H1 (cell line): ENCODE results near the gene DBNDD2. TPM values are rescaled to one million over a fixed set of nuclear protein-coding genes. Genes with fewer than 3 reads are reported as not detected.

Experiments
- CTCF ChIA-PET: fragments of 300-600 bp; sonication (Branson Sonifier 250); formaldehyde crosslinking; loops from one replicate; lab custom pipeline; 2021; ENCODE audit not compliant: partially characterized antibody; lab: Charles Lee
- POLR2A ChIA-PET: fragments of 300-600 bp; sonication (Branson Sonifier 250); formaldehyde crosslinking; loops from one replicate; lab custom pipeline; 2021; ENCODE audit warnings: inconsistent platforms; ENCODE audit not compliant: partially characterized antibody; lab: Charles Lee
- DNase-seq, 2 experiments: peaks; one replicate each; pipeline versions ENCODE4 v3.0.0 to v3.0.0-alpha.2; 2010 to 2022; ENCODE audit warnings: low spot score in 2 of 2, low read depth in 1 of 2, mixed read lengths in 1 of 2
- FAIRE-seq: peaks from 2 replicates; lab custom pipeline; 2011; peaks lifted over from hg19 to GRCh38; lab: Jason Lieb, UNC
- H2AFZ ChIP-seq: 2 replicates; pipeline ENCODE4 v1.8.1; 2012; ENCODE audit warnings: low read length, inconsistent platforms
- H2AK5ac ChIP-seq: 2 replicates; pipeline ENCODE4 v1.6.1; 2013; ENCODE audit warnings: low read depth, low read length
- H2BK120ac ChIP-seq: replicated peaks from 2 replicates; pipeline ENCODE3; 2013; ENCODE audit warnings: low read depth, low read length, inconsistent platforms
- H2BK12ac ChIP-seq: 2 replicates; pipeline ENCODE4 v1.6.1; 2013; ENCODE audit warnings: low read depth, low read length
- H2BK15ac ChIP-seq: 2 replicates; pipeline ENCODE4 v1.6.1; 2013; ENCODE audit warnings: low read length
- H2BK20ac ChIP-seq: 2 replicates; pipeline ENCODE4 v1.6.1; 2013; ENCODE audit warnings: low read length
- H2BK5ac ChIP-seq: 2 replicates; pipeline ENCODE4 v1.6.1; 2013; ENCODE audit warnings: low read depth, low read length
- H3K14ac ChIP-seq: 2 replicates; pipeline ENCODE4 v1.6.1; 2013; ENCODE audit warnings: inconsistent platforms; ENCODE audit not compliant: insufficient read length
- H3K18ac ChIP-seq: 2 replicates; pipeline ENCODE4 v1.6.1; 2013; ENCODE audit warnings: low read length; ENCODE audit errors: extremely low read depth
- H3K23ac ChIP-seq: 2 replicates; pipeline ENCODE4 v1.6.1; 2013; ENCODE audit warnings: inconsistent platforms; ENCODE audit not compliant: insufficient read length
- H3K23me2 ChIP-seq: 2 replicates; pipeline ENCODE4 v1.6.1; 2013; ENCODE audit warnings: low read depth, low read length
- H3K27ac ChIP-seq: 2 replicates; pipeline ENCODE4 v1.6.1; 2011; ENCODE audit warnings: low read depth, low read length, inconsistent platforms
- H3K27me3 ChIP-seq, 4 experiments: replicated peaks in 1 of 4; 1 replicate in 1 of 4; 2 replicates in 3 of 4; pipeline versions ENCODE4 v1.6.1 to v1.8.1; 2011 to 2013; ENCODE audit warnings: low read length in 3 of 4, mild to moderate bottlenecking in 3 of 4, inconsistent platforms in 2 of 4, mixed read lengths in 2 of 4, moderate library complexity in 1 of 4; ENCODE audit not compliant: control insufficient read depth in 3 of 4, insufficient read depth in 3 of 4; ENCODE audit errors: extremely low read depth in 1 of 4
- H3K36me3 ChIP-seq, 4 experiments: 2 replicates each; pipeline versions ENCODE4 v1.6.1 to v1.8.1; 2011 to 2013; ENCODE audit warnings: mild to moderate bottlenecking in 4 of 4, low read length in 3 of 4, moderate library complexity in 2 of 4, control low read depth in 1 of 4, inconsistent platforms in 1 of 4; ENCODE audit not compliant: insufficient read depth in 4 of 4, control insufficient read depth in 2 of 4
- H3K4ac ChIP-seq: replicated peaks from 2 replicates; pipeline ENCODE3; 2013; ENCODE audit warnings: low read length, low read depth, mixed read lengths, inconsistent platforms; ENCODE audit not compliant: insufficient read length
- H3K4me1 ChIP-seq, 4 experiments: replicated peaks in 1 of 4; 1 replicate in 1 of 4; 2 replicates in 3 of 4; pipeline versions ENCODE4 v1.6.1 to v1.8.1; 2011 to 2013; ENCODE audit warnings: low read length in 3 of 4, inconsistent platforms in 2 of 4, mixed read lengths in 1 of 4; ENCODE audit not compliant: insufficient read depth in 4 of 4, control insufficient read depth in 3 of 4
- H3K4me2 ChIP-seq, 2 experiments: 2 replicates each; pipeline versions ENCODE4 v1.6.1 to v1.8.1; 2011 to 2013; ENCODE audit warnings: low read depth in 2 of 2, low read length in 2 of 2, control low read depth in 1 of 2, inconsistent platforms in 1 of 2, mild to moderate bottlenecking in 1 of 2; ENCODE audit not compliant: insufficient read depth in 1 of 2
- H3K4me3 ChIP-seq, 4 experiments: fragments of 200-600, 300-600 bp in 1 of 4; sonication (generic), shearing (Covaris generic), sonication (Bioruptor Twin) in 1 of 4; 2 replicates each; pipeline versions ENCODE4 v1.5.1 to v1.8.1; 2011 to 2016; ENCODE audit warnings: low read length in 4 of 4, low read depth in 3 of 4, control low read depth in 2 of 4, inconsistent platforms in 2 of 4, mild to moderate bottlenecking in 2 of 4, mixed read lengths in 1 of 4, moderate library complexity in 1 of 4; ENCODE audit not compliant: insufficient read depth in 2 of 4; ENCODE audit errors: extremely low read depth in 1 of 4
- H3K56ac ChIP-seq: replicated peaks from 2 replicates; pipeline ENCODE3; 2013; ENCODE audit warnings: low read depth, mild to moderate bottlenecking, mixed read lengths, low read length, inconsistent platforms; ENCODE audit not compliant: insufficient read length
- H3K79me1 ChIP-seq: 2 replicates; pipeline ENCODE4 v1.6.1; 2013; ENCODE audit warnings: low read depth, low read length, control low read depth
- H3K79me2 ChIP-seq, 2 experiments: 2 replicates each; pipeline versions ENCODE4 v1.6.1 to v1.8.1; 2012 to 2013; ENCODE audit warnings: low read length in 2 of 2, mild to moderate bottlenecking in 2 of 2, inconsistent platforms in 1 of 2; ENCODE audit not compliant: insufficient read depth in 2 of 2, control insufficient read depth in 1 of 2
- H3K9ac ChIP-seq, 4 experiments: replicated peaks in 1 of 4; 1 replicate in 1 of 4; 2 replicates in 3 of 4; pipeline versions ENCODE4 v1.6.1 to v1.8.1; 2011 to 2013; ENCODE audit warnings: low read depth in 3 of 4, low read length in 3 of 4, control low read depth in 2 of 4, mild to moderate bottlenecking in 2 of 4, moderate library complexity in 2 of 4, inconsistent platforms in 1 of 4; ENCODE audit errors: extremely low read depth in 1 of 4
- H3K9me3 ChIP-seq, 2 experiments: 2 replicates each; pipeline versions ENCODE4 v1.6.1 to v1.8.1; 2012 to 2013; ENCODE audit warnings: mild to moderate bottlenecking in 2 of 2, moderate library complexity in 2 of 2, control low read depth in 1 of 2, inconsistent platforms in 1 of 2, low read depth in 1 of 2, low read length in 1 of 2, mixed read lengths in 1 of 2; ENCODE audit not compliant: insufficient read depth in 2 of 2
- H4K20me1 ChIP-seq, 2 experiments: replicated peaks in 1 of 2; 2 replicates each; pipeline versions ENCODE3 to v1.8.1; 2011 to 2013; ENCODE audit warnings: inconsistent platforms in 2 of 2, low read length in 2 of 2, mild to moderate bottlenecking in 1 of 2; ENCODE audit not compliant: insufficient read depth in 2 of 2, control insufficient read depth in 1 of 2
- H4K5ac ChIP-seq: 2 replicates; pipeline ENCODE4 v1.6.1; 2013; ENCODE audit warnings: low read length, low read depth, mixed read lengths, inconsistent platforms; ENCODE audit not compliant: insufficient read length
- H4K8ac ChIP-seq: 2 replicates; pipeline ENCODE4 v1.8.0; 2013; ENCODE audit warnings: mild to moderate bottlenecking, moderate library complexity, low read length, inconsistent platforms; ENCODE audit not compliant: insufficient read depth; ENCODE audit errors: extremely low read depth
- H4K91ac ChIP-seq: replicated peaks from 2 replicates; pipeline ENCODE3; 2013; ENCODE audit warnings: low read length, mixed read lengths, inconsistent platforms; ENCODE audit not compliant: insufficient read length
- BCL11A ChIP-seq, 2 experiments: IDR thresholded peaks; one replicate each; pipeline ENCODE4 v1.6.1; 2011; ENCODE audit warnings: low read depth in 2 of 2, low read length in 2 of 2, mild to moderate bottlenecking in 2 of 2
- BRCA1 ChIP-seq: IDR thresholded peaks from 2 replicates; pipeline ENCODE4 v1.6.1; 2012; ENCODE audit warnings: low read depth, low read length, improper control_type of control experiment
- EGR1 ChIP-seq: IDR thresholded peaks from 2 replicates; pipeline ENCODE4 v1.6.1; 2011; ENCODE audit warnings: low read depth, low read length, borderline replicate concordance
- NRF1 ChIP-seq: IDR thresholded peaks from 2 replicates; pipeline ENCODE4 v1.6.1; 2011; ENCODE audit warnings: mild to moderate bottlenecking, low read depth, low read length, improper control_type of control experiment
- RFX5 ChIP-seq: IDR thresholded peaks from 2 replicates; pipeline ENCODE4 v1.6.1; 2011; ENCODE audit warnings: low read depth, low read length, improper control_type of control experiment, borderline replicate concordance
- SIN3A ChIP-seq, 2 experiments: IDR thresholded peaks in 1 of 2; conservative IDR thresholded peaks in 1 of 2; 2 replicates each; pipeline ENCODE4 v1.6.1; 2011 to 2012; ENCODE audit warnings: low read length in 2 of 2, improper control_type of control experiment in 1 of 2, low read depth in 1 of 2, mild to moderate bottlenecking in 1 of 2
- SIRT6 ChIP-seq: IDR thresholded peaks from one replicate; pipeline ENCODE4 v1.7.1; 2012; ENCODE audit warnings: low read length, inconsistent platforms
- SUZ12 ChIP-seq: fragments of 200-600 bp; sonication (generic); IDR thresholded peaks from 2 replicates; pipeline ENCODE4 v1.6.1; 2012; ENCODE audit warnings: mild to moderate bottlenecking, inconsistent platforms, low read length, moderate library complexity, mixed read lengths
- WGBS, 2 experiments: shearing (Covaris generic) in 1 of 2; methylation state at CpG; one replicate each; pipeline versions ENCODE4 v1.1.6 to v1.1.7; 2013 to 2015; ENCODE audit warnings: low lambda C conversion rate in 2 of 2, mixed read lengths in 2 of 2, inconsistent platforms in 1 of 2, low coverage in 1 of 2, missing lambda C conversion rate in 1 of 2; ENCODE audit not compliant: insufficient replicate concordance in 2 of 2, insufficient coverage in 1 of 2, insufficient read length in 1 of 2; ENCODE audit errors: extremely low coverage in 1 of 2, missing lambda C conversion rate in 1 of 2; 5-methylcytosine and 5-hydroxymethylcytosine counted together
- polyA plus RNA-seq, 7 experiments: library from polyadenylated mRNA; depleted of rRNA in 3 of 7; stranded (reverse) in 5 of 7; unstranded in 2 of 7; fragments of >200 nt in 5 of 7; fragments of 200-250 nt in 2 of 7; gene quantifications; 1 replicate in 5 of 7; 2 replicates in 1 of 7; 4 replicates in 1 of 7; pipeline versions ENCODE4 v1.2.1 to v1.2.3, GENCODE V29; 2011 to 2013; ENCODE audit warnings: missing spikeins in 2 of 7, mixed read lengths in 2 of 7
- total RNA-seq: library from RNA; stranded (reverse); fragmentation: NEBNext Ultra II Directional; extraction: Animal tissue kit (Norgen Biotek cat#: 25700); gene quantifications from 2 replicates; pipeline ENCODE4 v1.2.1, GENCODE V29; 2021
- TF ChIP-seq, protein P1 (sequence below): IDR thresholded peaks from 2 replicates; pipeline ENCODE4 v1.6.1; 2012; ENCODE audit warnings: inconsistent platforms

Gene DBNDD2
- total and polyA plus RNA-seq, 2 of the 8 experiments (the other 6 are each of a cell fraction or from before 2014, with no cell fraction given), result 55.8 to 96.3 TPM

DNA sequence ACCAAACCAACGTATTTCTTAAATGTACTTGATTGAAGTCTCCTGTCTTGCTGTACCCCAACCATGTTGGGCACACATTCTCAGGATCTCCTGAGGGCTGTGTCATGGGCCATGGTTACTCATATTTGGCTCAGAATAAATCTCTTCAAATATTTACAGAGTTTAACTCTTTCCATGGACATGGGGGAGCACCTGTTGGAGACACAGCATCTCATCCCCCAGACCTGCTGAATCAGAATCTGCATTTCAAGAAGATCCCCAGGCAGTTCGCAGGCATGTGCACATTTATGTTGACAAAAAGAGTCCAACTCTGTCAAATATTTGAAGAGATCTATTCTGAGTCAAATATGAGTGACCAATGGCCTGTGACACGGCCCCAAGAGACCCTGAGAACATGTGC is 32.3 kb downstream of the DBNDD2 start:
- H3K27me3 ChIP-seq, result no peaks in the 10 kb centered on the region
- POLR2A ChIA-PET, result interaction anchor here (1.4 kb wide), 1 partner anchor 9 kb away, joined by 3 read pairs; no protein-coding TSS in a partner anchor
- WGBS, 2 experiments, result 83% methylated on average over 3 of the region's 3 CpGs; no CpG with 5 or more reads in 1 of the 2 experiments
- no peak overlapping the region for H3K4me2 ChIP-seq
- DNase-seq, result no peak
- no peaks in the 10 kb centered on the region for H3K9me3 ChIP-seq
- H3K4me3 ChIP-seq, result no peak overlapping the region
- no peak overlapping the region for H3K23ac ChIP-seq
- H4K91ac ChIP-seq, result no peak overlapping the region
- H3K14ac ChIP-seq, result no peak overlapping the region
- no peak for TF ChIP-seq RFX5
- no peak for TF ChIP-seq SIRT6
- TF ChIP-seq SIN3A (conservative IDR thresholded peaks at IDR 0.05 in 1 of 2, IDR thresholded peaks at IDR 0.05 in 1 of 2; ENCODE audit: low read depth in 1 of 2, low read length in 2 of 2), result no peak
- no peak for TF ChIP-seq EGR1
- TF ChIP-seq, protein P1, sequence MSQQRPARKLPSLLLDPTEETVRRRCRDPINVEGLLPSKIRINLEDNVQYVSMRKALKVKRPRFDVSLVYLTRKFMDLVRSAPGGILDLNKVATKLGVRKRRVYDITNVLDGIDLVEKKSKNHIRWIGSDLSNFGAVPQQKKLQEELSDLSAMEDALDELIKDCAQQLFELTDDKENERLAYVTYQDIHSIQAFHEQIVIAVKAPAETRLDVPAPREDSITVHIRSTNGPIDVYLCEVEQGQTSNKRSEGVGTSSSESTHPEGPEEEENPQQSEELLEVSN, result no peak
- no peak for TF ChIP-seq BRCA1
- no peak for TF ChIP-seq NRF1
- no peak for TF ChIP-seq BCL11A (IDR thresholded peaks at IDR 0.05; ENCODE audit: low read depth in 2 of 2, low read length in 2 of 2)
- no peak for TF ChIP-seq SUZ12
- TF ChIP-seq, all 59 proteins: peak for 0
- Histone ChIP-seq H3K4me1 (no peaks in the 10 kb centered on the region), H3K9ac (no peak overlapping the region), H3K36me3 (no peaks in the 10 kb centered on the region), H4K5ac (no peak overlapping the region), H3K56ac (no peak overlapping the region), H3K23me2 (no peaks in the 10 kb centered on the region), H2AFZ (no peak overlapping the region), H3K79me1 (no peaks in the 10 kb centered on the region), H2BK15ac (no peak overlapping the region), H2BK20ac (no peak overlapping the region), H3K79me2 (no peaks in the 10 kb centered on the region), H3K27ac (no peak overlapping the region), H4K8ac (no peak overlapping the region), H2BK12ac (no peak overlapping the region), H3K4ac (no peak overlapping the region), H4K20me1 (no peaks in the 10 kb centered on the region), H2BK5ac (no peak overlapping the region), H2BK120ac (no peak overlapping the region), H2AK5ac (no peak overlapping the region), H3K18ac (no peak overlapping the region)
- no peak for FAIRE-seq
- CTCF ChIA-PET, result interaction anchor here (0.9 to 12.6 kb wide), 5 partner anchors 9 to 120 kb away, joined by 3 to 186 read pairs (median 129); partner anchors contain the start of gene SYS1
